OCI-LY7 (cell line): ENCODE results near the gene DIAPH3. TPM values are rescaled to one million over a fixed set of nuclear protein-coding genes. Genes with fewer than 3 reads are reported as not detected.

Source experiments
- BruUV-seq: library from RNA; stranded (reverse); fragments of 400-500 nt; replicated peaks from 2 replicates; lab custom pipeline; 2021; lab: Mats Ljungman, UMichigan
- CTCF ChIA-PET: fragments of 300-600 bp; sonication (Branson Sonifier 250); formaldehyde crosslinking; loops from one replicate; lab custom pipeline; 2022; ENCODE audit warnings: antibody characterized with exemption; ENCODE audit not compliant: unreplicated experiment; lab: Charles Lee
- POLR2A ChIA-PET: fragments of 300-600 bp; sonication (Branson Sonifier 250); formaldehyde crosslinking; loops from one replicate; lab custom pipeline; 2022; ENCODE audit warnings: antibody characterized with exemption; lab: Charles Lee
- DNase-seq: peaks from one replicate; pipeline ENCODE4 v3.0.0-alpha.2; 2015; ENCODE audit warnings: low spot score
- H2AFZ ChIP-seq: fragments of 200-600 bp; sonication (generic), shearing (Covaris generic); 2 replicates; pipeline ENCODE4 v1.6.1; 2014; ENCODE audit warnings: mild to moderate bottlenecking, antibody characterized with exemption, low read length, moderate library complexity
- H3K27ac ChIP-seq: fragments of 200-600 bp; sonication (generic); 2 replicates; pipeline ENCODE4 v1.5.1; 2014; ENCODE audit warnings: mixed run types, low read depth, mild to moderate bottlenecking, moderate library complexity, low read length, inconsistent platforms; ENCODE audit not compliant: poor library complexity, severe bottlenecking
- H3K36me3 ChIP-seq: fragments of 200-600 bp; sonication (generic); 2 replicates; pipeline ENCODE4 v1.6.1; 2014; ENCODE audit warnings: mild to moderate bottlenecking, antibody characterized with exemption, low read length, moderate library complexity, mixed read lengths; ENCODE audit not compliant: insufficient read depth
- H3K4me1 ChIP-seq: fragments of 200-600 bp; sonication (generic); 2 replicates; pipeline ENCODE4 v1.5.1; 2014; ENCODE audit warnings: mild to moderate bottlenecking, low read length; ENCODE audit not compliant: insufficient read depth, poor library complexity, severe bottlenecking
- H3K4me2 ChIP-seq: fragments of 200-600 bp; sonication (generic); 2 replicates; pipeline ENCODE4 v1.6.1; 2014; ENCODE audit warnings: mild to moderate bottlenecking, low read length
- H3K4me3 ChIP-seq: fragments of 200-600 bp; sonication (generic); 2 replicates; pipeline ENCODE4 v1.5.1; 2014; ENCODE audit warnings: mild to moderate bottlenecking, low read depth, low read length; ENCODE audit not compliant: poor library complexity, severe bottlenecking
- H3K79me2 ChIP-seq: fragments of 200-600 bp; sonication (generic); 2 replicates; pipeline ENCODE4 v1.6.1; 2016; ENCODE audit warnings: low read depth, mild to moderate bottlenecking, low read length, moderate library complexity, mixed read lengths; ENCODE audit not compliant: insufficient read depth
- H3K9me2 ChIP-seq: fragments of 200-600 bp; sonication (generic); 2 replicates; pipeline ENCODE4 v1.6.1; 2016; ENCODE audit warnings: mild to moderate bottlenecking, low read length, mixed read lengths; ENCODE audit not compliant: insufficient read depth
- H3K9me3 ChIP-seq: fragments of 200-600 bp; sonication (generic); 2 replicates; pipeline ENCODE4 v1.6.1; 2014; ENCODE audit warnings: mild to moderate bottlenecking, mixed run types, low read length, mixed read lengths
- H4K20me1 ChIP-seq: fragments of 200-600 bp; sonication (generic); 2 replicates; pipeline ENCODE4 v1.6.1; 2014; ENCODE audit warnings: mild to moderate bottlenecking, antibody characterized with exemption, low read length, moderate library complexity, mixed read lengths; ENCODE audit not compliant: insufficient read depth
- EZH2phosphoT487 ChIP-seq: fragments of 200-600 bp; sonication (generic); IDR thresholded peaks from 2 replicates; pipeline ENCODE4 v1.6.1; 2018; ENCODE audit warnings: low read depth, borderline replicate concordance, mild to moderate bottlenecking, mixed run types, antibody characterized with exemption, low read length, moderate library complexity, mixed read lengths
- intact Hi-C: fragments of 100-400 bp; cut with micrococcal nuclease; formaldehyde crosslinking; loops from one replicate; pipeline ENCODE4 v1.10.0; 2022; ENCODE audit not compliant: unreplicated experiment
- total RNA-seq, 2 experiments: library from RNA; depleted of rRNA in 1 of 2; stranded (reverse); fragments of >200 nt in 1 of 2; shearing (Covaris generic) in 1 of 2; gene quantifications; 2 replicates each; pipeline ENCODE4 v1.2.3, GENCODE V29; 2014 to 2022
- TF ChIP-seq, protein P1 (sequence below): fragments of 200-600 bp; sonication (generic); conservative IDR thresholded peaks from 2 replicates; pipeline ENCODE4 v1.5.1; 2014; ENCODE audit warnings: mild to moderate bottlenecking, antibody characterized with exemption, low read length, moderate library complexity, mixed read lengths

DIAPH3 gene
- total RNA-seq, 2 experiments from 2014 or later = 33.5 to 37.2 TPM

DNA sequence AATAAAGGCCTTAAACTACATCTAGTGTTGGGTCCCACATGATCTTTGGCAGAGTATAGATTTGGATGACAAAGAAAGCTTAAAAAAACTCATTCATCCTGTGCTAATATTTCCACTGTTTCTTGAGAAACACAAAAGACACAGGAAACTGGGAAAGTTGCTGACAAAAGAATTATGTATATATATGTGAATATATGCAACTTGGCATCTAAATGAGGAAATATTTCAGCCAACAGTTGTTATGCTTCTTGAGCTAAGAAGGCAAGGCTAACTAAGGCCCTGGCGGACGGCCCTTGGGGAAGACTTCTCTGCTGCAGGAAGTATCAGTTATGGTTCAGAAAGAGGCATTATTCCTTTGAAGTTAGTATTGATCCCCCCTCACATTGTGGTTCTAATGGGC is 491.8 kb downstream of the DIAPH3 start:
- Histone ChIP-seq H3K9me3 (no peaks in the 10 kb centered on the region), H3K9me2 (no peaks in the 10 kb centered on the region), H3K27ac (no peak overlapping the region), H3K4me2 (no peak overlapping the region), H3K79me2 (no peaks in the 10 kb centered on the region), H3K4me3 (no peak overlapping the region), H2AFZ (no peak overlapping the region), H3K4me1 (no peaks in the 10 kb centered on the region), H3K36me3 (no peaks in the 10 kb centered on the region), H4K20me1 (no peaks in the 10 kb centered on the region)
- no TSS peak for BruUV-seq
- no peak for DNase-seq
- intact Hi-C loops = no loop called here
- POLR2A ChIA-PET = interaction anchor here (0.6 to 1.0 kb wide), 3 partner anchors 9 to 449 kb away, joined by 3 to 4 read pairs (median 3); no protein-coding TSS in a partner anchor
- TF ChIP-seq, protein P1, sequence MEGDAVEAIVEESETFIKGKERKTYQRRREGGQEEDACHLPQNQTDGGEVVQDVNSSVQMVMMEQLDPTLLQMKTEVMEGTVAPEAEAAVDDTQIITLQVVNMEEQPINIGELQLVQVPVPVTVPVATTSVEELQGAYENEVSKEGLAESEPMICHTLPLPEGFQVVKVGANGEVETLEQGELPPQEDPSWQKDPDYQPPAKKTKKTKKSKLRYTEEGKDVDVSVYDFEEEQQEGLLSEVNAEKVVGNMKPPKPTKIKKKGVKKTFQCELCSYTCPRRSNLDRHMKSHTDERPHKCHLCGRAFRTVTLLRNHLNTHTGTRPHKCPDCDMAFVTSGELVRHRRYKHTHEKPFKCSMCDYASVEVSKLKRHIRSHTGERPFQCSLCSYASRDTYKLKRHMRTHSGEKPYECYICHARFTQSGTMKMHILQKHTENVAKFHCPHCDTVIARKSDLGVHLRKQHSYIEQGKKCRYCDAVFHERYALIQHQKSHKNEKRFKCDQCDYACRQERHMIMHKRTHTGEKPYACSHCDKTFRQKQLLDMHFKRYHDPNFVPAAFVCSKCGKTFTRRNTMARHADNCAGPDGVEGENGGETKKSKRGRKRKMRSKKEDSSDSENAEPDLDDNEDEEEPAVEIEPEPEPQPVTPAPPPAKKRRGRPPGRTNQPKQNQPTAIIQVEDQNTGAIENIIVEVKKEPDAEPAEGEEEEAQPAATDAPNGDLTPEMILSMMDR = no peak
- CTCF ChIA-PET = no interaction called here

DNA sequence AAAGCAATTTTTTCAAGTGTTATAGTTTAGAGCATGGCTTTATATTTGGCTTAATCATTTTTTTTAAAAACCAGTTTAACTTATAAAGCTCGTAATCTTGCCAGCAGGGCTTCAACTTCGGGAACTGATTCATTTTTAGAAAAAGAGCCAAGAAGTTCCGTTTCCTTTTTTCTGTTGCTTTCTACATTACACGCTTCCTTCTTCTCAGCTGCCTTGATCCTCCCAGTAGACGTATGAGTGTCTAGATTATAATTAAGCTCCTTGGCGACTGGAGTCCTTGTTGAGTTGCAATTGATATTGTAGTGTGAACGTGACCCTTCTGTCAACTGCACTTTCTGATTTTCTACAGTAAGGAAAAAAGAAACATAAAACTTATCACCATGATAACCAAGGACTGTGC is 497.2 kb downstream of the DIAPH3 start:
- Histone ChIP-seq H2AFZ (no peak overlapping the region), H3K4me3 (no peak overlapping the region), H3K9me3 (no peaks in the 10 kb centered on the region), H3K27ac (no peak overlapping the region), H4K20me1 (no peaks in the 10 kb centered on the region), H3K36me3 (no peaks in the 10 kb centered on the region), H3K79me2 (no peaks in the 10 kb centered on the region), H3K9me2 (no peaks in the 10 kb centered on the region), H3K4me1 (no peaks in the 10 kb centered on the region), H3K4me2 (no peak overlapping the region)
- no peak for DNase-seq
- TF ChIP-seq EZH2phosphoT487 = no peak
- intact Hi-C loops = no loop called here
- CTCF ChIA-PET = no interaction called here
- BruUV-seq = no TSS peak
- POLR2A ChIA-PET = interaction anchor here (0.7 to 1.1 kb wide), 3 partner anchors 16 to 525 kb away, joined by 3 read pairs; no protein-coding TSS in a partner anchor

GRCh38 chr13:59665732-59666131 is 498.0 kb downstream of the DIAPH3 start:
- Histone ChIP-seq H3K79me2 (no peaks in the 10 kb centered on the region), H4K20me1 (no peaks in the 10 kb centered on the region), H3K9me2 (no peaks in the 10 kb centered on the region), H3K9me3 (no peaks in the 10 kb centered on the region), H3K36me3 (no peaks in the 10 kb centered on the region), H2AFZ (no peak overlapping the region), H3K4me3 (no peak overlapping the region), H3K27ac (no peak overlapping the region), H3K4me2 (no peak overlapping the region), H3K4me1 (no peaks in the 10 kb centered on the region)
- BruUV-seq = no TSS peak
- CTCF ChIA-PET = no interaction called here
- intact Hi-C loops = no loop called here
- DNase-seq = no peak
- POLR2A ChIA-PET = interaction anchor here (0.7 to 1.1 kb wide), 2 partner anchors 16 to 525 kb away, joined by 3 read pairs; no protein-coding TSS in a partner anchor
- TF ChIP-seq, protein P1 = no peak
- no peak for TF ChIP-seq EZH2phosphoT487
